Uterus (tissue), 4 donors: Measurements from ENCODE around the gene GJB6. TPM values are rescaled to one million over a fixed set of nuclear protein-coding genes. Genes with fewer than 3 reads are reported as not detected.

Experiments
- DNase-seq, 2 donors: peaks; one replicate each; pipeline ENCODE4 v3.0.0-alpha.2; 2019 to 2020
- H3K27ac ChIP-seq, 2 donors: fragments of 200-600 bp; sonication (generic); 1 replicate in 1 of 2; 2 replicates in 1 of 2; pipeline ENCODE4 v1.5.1; 2016 to 2018
- H3K27me3 ChIP-seq, 2 donors: fragments of 200-600 bp; sonication (generic); one replicate each; pipeline ENCODE4 v1.5.1; 2018 to 2019; ENCODE audit warnings: control low read depth in 1 of 2
- H3K36me3 ChIP-seq, 2 donors: fragments of 200-600 bp; sonication (generic); one replicate each; pipeline ENCODE4 v1.5.1; 2019; ENCODE audit warnings: control low read depth in 1 of 2
- H3K4me1 ChIP-seq, 2 donors: fragments of 200-600 bp; sonication (generic); one replicate each; pipeline ENCODE4 v1.5.1; 2018 to 2019; ENCODE audit warnings: control low read depth in 1 of 2
- H3K4me3 ChIP-seq, 2 donors: fragments of 200-600 bp; sonication (generic); 1 replicate in 1 of 2; 2 replicates in 1 of 2; pipeline ENCODE4 v1.5.1; 2018 to 2019; ENCODE audit warnings: mild to moderate bottlenecking in 1 of 2
- H3K9me3 ChIP-seq, 2 donors: fragments of 200-600 bp; sonication (generic); one replicate each; pipeline ENCODE4 v1.5.1; 2019; ENCODE audit warnings: control low read depth in 1 of 2
- CTCF ChIP-seq, 4 experiments: fragments of 200-600 bp in 2 of 4; fragments of 450-650 bp in 2 of 4; sonication (generic) in 2 of 4; IDR thresholded peaks; one replicate each; pipeline ENCODE4 v1.5.1; 2016 to 2019; ENCODE audit warnings: antibody characterized with exemption in 4 of 4, mild to moderate bottlenecking in 2 of 4, moderate library complexity in 1 of 4
- POLR2A ChIP-seq, 2 donors: fragments of 450-650 bp; IDR thresholded peaks; one replicate each; pipeline ENCODE4 v1.6.1; 2016; ENCODE audit warnings: antibody characterized with exemption in 2 of 2, mild to moderate bottlenecking in 1 of 2, moderate library complexity in 1 of 2
- intact Hi-C: fragments of 100-400 bp; cut with DNase I; formaldehyde crosslinking; loops from one replicate; pipeline ENCODE4 v1.15.1; 2023; ENCODE audit warnings: low total_unique reads
- total RNA-seq, 4 donors: library from RNA; depleted of rRNA in 3 of 4; stranded (reverse); fragments of >200 nt in 3 of 4; gene quantifications; one replicate each; pipeline versions ENCODE4 v1.1.0 to v1.2.4, GENCODE V29; 2014 to 2023
- donor health status: DM: yes; HTN: yes; CAD: no.

The GJB6 gene
- total RNA-seq, 4 donors from 2014 or later, result 0.41 TPM; not detected in 3

- intact Hi-C loops, result no loop called here
- Histone ChIP-seq H3K27ac (no peak overlapping the region), H3K9me3 (no peaks in the 10 kb centered on the region), H3K4me1 (no peaks in the 10 kb centered on the region), H3K27me3 (no peaks in the 10 kb centered on the region), H3K36me3 (no peaks in the 10 kb centered on the region), H3K4me3 (no peak overlapping the region)
- TF ChIP-seq CTCF (IDR thresholded peaks at IDR 0.05), result no peak
- no peak for TF ChIP-seq POLR2A (IDR thresholded peaks at IDR 0.05)
- DNase-seq, result no peak
Observed at GRCh38 chr13:20181188-20181587, 50.9 kb downstream of the GJB6 start.

- H3K27me3 ChIP-seq, result no peaks in the 10 kb centered on the region
- intact Hi-C loops, result no loop called here
- H3K4me1 ChIP-seq, result no peaks in the 10 kb centered on the region
Observed at GRCh38 chr13:20178156-20178555, 54.0 kb downstream of the GJB6 start.

GRCh38 chr13:20177049-20177831 lies 54.9 kb downstream of the GJB6 start:
- Histone ChIP-seq H3K4me1 (no peaks in the 10 kb centered on the region), H3K4me3 (no peak overlapping the region), H3K27ac (no peak overlapping the region), H3K36me3 (no peaks in the 10 kb centered on the region), H3K27me3 (no peaks in the 10 kb centered on the region), H3K9me3 (no peaks in the 10 kb centered on the region)
- no peak for TF ChIP-seq CTCF (IDR thresholded peaks at IDR 0.05)
- TF ChIP-seq POLR2A (IDR thresholded peaks at IDR 0.05), result no peak
- intact Hi-C loops, result no loop called here
- no peak for DNase-seq

More at GRCh38 chr13:20178156-20178555, 54.0 kb downstream of the GJB6 start:
- Histone ChIP-seq H3K36me3 (no peaks in the 10 kb centered on the region), H3K9me3 (no peaks in the 10 kb centered on the region), H3K27ac (peak overlapping the region in 1 of 2 donors; percentile 18), H3K4me3 (no peak overlapping the region)
- TF ChIP-seq POLR2A (IDR thresholded peaks at IDR 0.05), result no peak
- no peak for TF ChIP-seq CTCF (IDR thresholded peaks at IDR 0.05)
- no peak for DNase-seq

GRCh38 chr13:20175907-20176652 lies 56.0 kb downstream of the GJB6 start:
- no peak overlapping the region for H3K4me3 ChIP-seq
- no peak for TF ChIP-seq CTCF (IDR thresholded peaks at IDR 0.05)
- no peak for TF ChIP-seq POLR2A (IDR thresholded peaks at IDR 0.05)
- intact Hi-C loops, result no loop called here
- H3K36me3 ChIP-seq, result no peaks in the 10 kb centered on the region
- no peaks in the 10 kb centered on the region for H3K27me3 ChIP-seq
- H3K27ac ChIP-seq, result no peak overlapping the region
- no peaks in the 10 kb centered on the region for H3K9me3 ChIP-seq
- no peak for DNase-seq
- no peaks in the 10 kb centered on the region for H3K4me1 ChIP-seq

GRCh38 chr13:20175406-20175794 lies 56.7 kb downstream of the GJB6 start:
- Histone ChIP-seq H3K27ac (no peak overlapping the region), H3K4me3 (no peak overlapping the region), H3K36me3 (no peaks in the 10 kb centered on the region), H3K4me1 (no peaks in the 10 kb centered on the region), H3K27me3 (no peaks in the 10 kb centered on the region), H3K9me3 (no peaks in the 10 kb centered on the region)
- TF ChIP-seq POLR2A (IDR thresholded peaks at IDR 0.05) (no peak), CTCF (IDR thresholded peaks at IDR 0.05) (no peak)
- DNase-seq, result no peak
- intact Hi-C loops, result no loop called here
